Endothelial cell of umbilical vein (primary cell): ENCODE results near the gene STKLD1. TPM values are rescaled to one million over a fixed set of nuclear protein-coding genes. Genes with fewer than 3 reads are reported as not detected.

ENCODE experiments used
- BruUV-seq: library from RNA; stranded (reverse); fragments of 400-500 nt; replicated peaks from 2 replicates; lab custom pipeline; 2021; lab: Mats Ljungman, UMichigan
- CTCF ChIA-PET: fragments of 300-600, 350-600 bp; sonication (Branson Sonifier 250); formaldehyde crosslinking; loops from one replicate; lab custom pipeline; 2021; ENCODE audit warnings: antibody characterized with exemption, inconsistent platforms; lab: Charles Lee
- POLR2A ChIA-PET: fragments of 300-600, 350-600 bp; sonication (Branson Sonifier 250); formaldehyde crosslinking; loops from one replicate; lab custom pipeline; 2021; ENCODE audit warnings: antibody characterized with exemption, inconsistent platforms; lab: Charles Lee
- DNase-seq: peaks from one replicate; pipeline ENCODE4 v3.0.0-alpha.2; 2011; ENCODE audit warnings: low read depth, low spot score
- FAIRE-seq: peaks from 2 replicates; lab custom pipeline; 2011; peaks lifted over from hg19 to GRCh38; lab: Jason Lieb, UNC
- H2AFZ ChIP-seq: 2 replicates; pipeline ENCODE4 v1.6.0; 2012; ENCODE audit warnings: low read depth, low read length, control low read depth, inconsistent platforms
- H3K27ac ChIP-seq: 2 replicates; pipeline ENCODE4 v1.5.1; 2011; ENCODE audit warnings: low read depth, mild to moderate bottlenecking, control low read depth, low read length, moderate library complexity; ENCODE audit not compliant: insufficient read depth
- H3K27me3 ChIP-seq, 2 experiments: 2 replicates each; pipeline versions ENCODE4 v1.6.0 to v1.6.1; 2011; ENCODE audit warnings: low read length in 2 of 2, mixed read lengths in 1 of 2; ENCODE audit not compliant: control insufficient read depth in 2 of 2, insufficient read depth in 2 of 2
- H3K36me3 ChIP-seq, 2 experiments: 2 replicates in 1 of 2; 3 replicates in 1 of 2; pipeline ENCODE4 v1.5.1; 2011; ENCODE audit warnings: low read length in 2 of 2, mild to moderate bottlenecking in 1 of 2, moderate library complexity in 1 of 2; ENCODE audit not compliant: control insufficient read depth in 2 of 2, insufficient read depth in 2 of 2; ENCODE audit errors: extremely low read depth in 1 of 2
- H3K4me1 ChIP-seq: 3 replicates; pipeline ENCODE4 v1.5.1; 2011; ENCODE audit warnings: mild to moderate bottlenecking, low read length; ENCODE audit not compliant: control insufficient read depth, insufficient read depth; ENCODE audit errors: extremely low read depth
- H3K4me2 ChIP-seq: 2 replicates; pipeline ENCODE4 v1.6.1; 2011; ENCODE audit warnings: low read length, control low read depth, mixed read lengths; ENCODE audit not compliant: insufficient read depth
- H3K4me3 ChIP-seq, 3 experiments: fragments of 200-600 bp in 1 of 3; sonication (generic), shearing (Covaris generic) in 1 of 3; replicated peaks in 1 of 3; 2 replicates each; pipeline ENCODE4 v1.5.1; 2011 to 2016; ENCODE audit warnings: control low read depth in 3 of 3, low read length in 3 of 3, mild to moderate bottlenecking in 2 of 3, inconsistent platforms in 1 of 3, low read depth in 1 of 3, moderate library complexity in 1 of 3; ENCODE audit not compliant: insufficient read depth in 1 of 3
- H3K79me2 ChIP-seq: 2 replicates; pipeline ENCODE4 v1.6.0; 2012; ENCODE audit warnings: low read length, inconsistent platforms; ENCODE audit not compliant: control insufficient read depth, insufficient read depth
- H3K9ac ChIP-seq: replicated peaks from 2 replicates; pipeline ENCODE3; 2011; ENCODE audit warnings: low read length, control low read depth; ENCODE audit not compliant: insufficient read depth; ENCODE audit errors: extremely low read depth
- H3K9me1 ChIP-seq: replicated peaks from 3 replicates; pipeline ENCODE4 v1.6.0; 2011; ENCODE audit warnings: mild to moderate bottlenecking, low read length; ENCODE audit not compliant: control insufficient read depth, insufficient read depth; ENCODE audit errors: extremely low read depth
- H3K9me3 ChIP-seq: replicated peaks from 2 replicates; pipeline ENCODE4 v1.5.1; 2012; ENCODE audit warnings: low read length, inconsistent platforms; ENCODE audit not compliant: control insufficient read depth, insufficient read depth
- H4K20me1 ChIP-seq: replicated peaks from 2 replicates; pipeline ENCODE3; 2011; ENCODE audit warnings: mild to moderate bottlenecking, low read length; ENCODE audit not compliant: control insufficient read depth, insufficient read depth; ENCODE audit errors: extremely low read depth
- CTCF ChIP-seq, 2 donors: IDR thresholded peaks; 1 replicate in 1 of 2; 2 replicates in 1 of 2; pipeline ENCODE4 v1.5.1; 2011; ENCODE audit warnings: low read length in 2 of 2, mild to moderate bottlenecking in 2 of 2, moderate library complexity in 2 of 2, control low read depth in 1 of 2, inconsistent platforms in 1 of 2, low read depth in 1 of 2; ENCODE audit not compliant: insufficient read depth in 1 of 2; ENCODE audit errors: extremely low read depth in 1 of 2
- EZH2 ChIP-seq: IDR thresholded peaks from 2 replicates; pipeline ENCODE4 v1.6.1; 2012; ENCODE audit warnings: borderline replicate concordance, low read depth, mild to moderate bottlenecking, moderate library complexity, low read length, inconsistent platforms; ENCODE audit not compliant: severe bottlenecking
- FOS ChIP-seq: IDR thresholded peaks from 2 replicates; pipeline ENCODE4 v1.6.1; 2011; ENCODE audit warnings: mild to moderate bottlenecking, low read length, moderate library complexity, borderline replicate concordance; ENCODE audit not compliant: insufficient read depth
- GATA2 ChIP-seq: IDR thresholded peaks from 2 replicates; pipeline ENCODE4 v1.7.0; 2011; ENCODE audit warnings: low read depth, mild to moderate bottlenecking, moderate library complexity, mixed read lengths, low read length; ENCODE audit not compliant: insufficient read length, insufficient read depth
- JUN ChIP-seq: IDR thresholded peaks from 2 replicates; pipeline ENCODE4 v1.6.1; 2011; ENCODE audit warnings: borderline replicate concordance, low read depth; ENCODE audit not compliant: insufficient read length, insufficient read depth
- MAX ChIP-seq: IDR thresholded peaks from 2 replicates; pipeline ENCODE4 v1.6.1; 2011; ENCODE audit not compliant: insufficient read depth, insufficient read length
- MYC ChIP-seq: IDR thresholded peaks from one replicate; pipeline ENCODE4 v1.6.1; 2011; ENCODE audit warnings: mild to moderate bottlenecking, low read depth, low read length
- POLR2A ChIP-seq: IDR thresholded peaks from 2 replicates; pipeline ENCODE4 v1.6.1; 2012; ENCODE audit warnings: low read depth, mild to moderate bottlenecking, control low read depth, low read length
- POLR2AphosphoS5 ChIP-seq: IDR thresholded peaks from 2 replicates; pipeline ENCODE4 v1.6.1; 2012; ENCODE audit warnings: low read depth, mild to moderate bottlenecking, control low read depth, low read length, moderate library complexity; ENCODE audit not compliant: insufficient read depth
- dilution Hi-C: fragments of 300-500 bp; cut with MboI; formaldehyde crosslinking; loops from one replicate; pipeline ENCODE4 v1.15.0; 2019; ENCODE audit warnings: low sequenced_read_pairs; ENCODE audit not compliant: extremely low pct_ligation_motif_present
- intact Hi-C: fragments of 100-400 bp; cut with micrococcal nuclease; formaldehyde crosslinking; loops from one replicate; pipeline ENCODE4 v1.10.0; 2022
- polyA plus RNA-seq, 4 experiments: library from polyadenylated mRNA; depleted of rRNA in 3 of 4; stranded (reverse) in 3 of 4; unstranded in 1 of 4; fragments of >200 nt; gene quantifications; 2 replicates each; pipeline versions ENCODE4 v1.2.1 to v1.2.3, GENCODE V29; 2011 to 2012; ENCODE audit warnings: missing spikeins in 1 of 4
- total RNA-seq: library from RNA; stranded (reverse); gene quantifications from 2 replicates; pipeline ENCODE4 v1.2.3, GENCODE V29; 2021

STKLD1 gene
- total and polyA plus RNA-seq, 2 donors (not counting 3 experiments of a cell fraction or from before 2014, with no cell fraction given), result 0.29 to 0.77 TPM

GRCh38 chr9:133370685-133371084 lies 5.5 kb upstream of the STKLD1 start:
- Histone ChIP-seq H3K27ac (no peak overlapping the region), H3K79me2 (peaks cover 100% of the 10 kb centered on the region), H3K4me3 (no peak overlapping the region), H3K4me2 (no peak overlapping the region), H3K27me3 (no peaks in the 10 kb centered on the region), H3K9me3 (no peaks in the 10 kb centered on the region), H3K36me3 (peaks cover 11 to 44% of the 10 kb centered on the region in 2 experiments), H4K20me1 (peaks cover 2% of the 10 kb centered on the region), H3K4me1 (peaks cover 20% of the 10 kb centered on the region), H2AFZ (no peak overlapping the region), H3K9me1 (no peaks in the 10 kb centered on the region), H3K9ac (no peak overlapping the region)
- CTCF ChIA-PET, result no interaction called here
- POLR2A ChIA-PET, result interaction anchor here (1.0 kb wide), 1 partner anchor 23 kb away, joined by 4 read pairs; the partner anchor contains the start of genes MED22 and RPL7A
- intact Hi-C loops (no loop called here), dilution Hi-C loops (no loop called here)
- BruUV-seq, result no TSS peak
- DNase-seq (no peak), FAIRE-seq (no peak)
- no peak for TF ChIP-seq EZH2
- no peak for TF ChIP-seq GATA2
- no peak for TF ChIP-seq POLR2AphosphoS5
- no peak for TF ChIP-seq POLR2A
- TF ChIP-seq JUN, result no peak
- TF ChIP-seq MYC, result no peak
- no peak for TF ChIP-seq MAX
- TF ChIP-seq CTCF (IDR thresholded peaks at IDR 0.05; ENCODE audit: extremely low read depth in 1 of 2, insufficient read depth in 1 of 2, low read depth in 1 of 2, low read length in 2 of 2), result no peak
- TF ChIP-seq FOS, result no peak
